ENCODE measurements around the gene MBNL1.
A peak's percentile ranks its signal among the peaks of the same experiment; 100 is the strongest.
"Not testable (repeated sequence)": the region's sequence is repeated elsewhere in the genome, so short reads cannot be mapped to it uniquely, and the experiment has no call there.

The MBNL1 gene

GRCh38 chr3:152365766-152366593, 97.3 kb downstream of the MBNL1 start:
- Mint-ChIP-seq H3K36me3 (peaks cover 79% of the 10 kb centered on the region), H3K27me3 (no peaks in the 10 kb centered on the region), H3K27ac (no peak overlapping the region), H3K9me3 (peaks cover 3% of the 10 kb centered on the region), H3K4me3 (no peak overlapping the region), H3K4me1 (peaks cover 63% of the 10 kb centered on the region)
- no peak for ATAC-seq

- Mint-ChIP-seq H3K36me3 (peaks cover 79% of the 10 kb centered on the region), H3K27ac (peak overlapping the region; percentile 55), H3K4me1 (peaks cover 69% of the 10 kb centered on the region)
- not testable (repeated sequence) for H3K4me3 Mint-ChIP-seq, H3K9me3 Mint-ChIP-seq, H3K27me3 Mint-ChIP-seq, ATAC-seq
These were observed 98.5 kb downstream of the MBNL1 start for GRCh38 chr3:152367192-152367591.

GRCh38 chr3:152372633-152373032, 103.9 kb downstream of the MBNL1 start:
- ATAC-seq, H3K9me3 Mint-ChIP-seq, H3K4me3 Mint-ChIP-seq, H3K27me3 Mint-ChIP-seq: not testable (repeated sequence)
- H3K4me1 Mint-ChIP-seq, result peaks cover 66% of the 10 kb centered on the region
- H3K36me3 Mint-ChIP-seq, result peaks cover 68% of the 10 kb centered on the region
- H3K27ac Mint-ChIP-seq, result peak overlapping the region; percentile 55

GRCh38 chr3:152373379-152373778, 104.7 kb downstream of the MBNL1 start:
- Mint-ChIP-seq H3K9me3 (peaks cover 8% of the 10 kb centered on the region), H3K27me3 (no peaks in the 10 kb centered on the region), H3K36me3 (peaks cover 60% of the 10 kb centered on the region), H3K4me1 (peaks cover 59% of the 10 kb centered on the region), H3K27ac (peak overlapping the region; percentile 55), H3K4me3 (no peak overlapping the region)
- no peak for ATAC-seq

GRCh38 chr3:152374262-152374990, 105.7 kb downstream of the MBNL1 start:
- ATAC-seq, result no peak
- peak overlapping the region; percentile 73 for H3K27ac Mint-ChIP-seq
- peaks cover 50% of the 10 kb centered on the region for H3K36me3 Mint-ChIP-seq
- H3K4me1 Mint-ChIP-seq, result peaks cover 51% of the 10 kb centered on the region
- H3K9me3 Mint-ChIP-seq, result peaks cover 8% of the 10 kb centered on the region
- no peaks in the 10 kb centered on the region for H3K27me3 Mint-ChIP-seq
- H3K4me3 Mint-ChIP-seq, result no peak overlapping the region

GRCh38 chr3:152375546-152375945, 106.8 kb downstream of the MBNL1 start:
- peak overlapping the region; percentile 73 for H3K27ac Mint-ChIP-seq
- no peak for ATAC-seq
- no peaks in the 10 kb centered on the region for H3K27me3 Mint-ChIP-seq
- H3K36me3 Mint-ChIP-seq, result peaks cover 44% of the 10 kb centered on the region
- H3K4me1 Mint-ChIP-seq, result peaks cover 50% of the 10 kb centered on the region
- H3K9me3 Mint-ChIP-seq, result peaks cover 8% of the 10 kb centered on the region
- H3K4me3 Mint-ChIP-seq, result no peak overlapping the region

GRCh38 chr3:152376351-152377183, 107.8 kb downstream of the MBNL1 start:
- Mint-ChIP-seq H3K4me1 (peaks cover 40% of the 10 kb centered on the region), H3K9me3 (peaks cover 8% of the 10 kb centered on the region), H3K27ac (peak overlapping the region; percentile 73), H3K4me3 (peak overlapping the region; percentile 18), H3K36me3 (peaks cover 33% of the 10 kb centered on the region), H3K27me3 (no peaks in the 10 kb centered on the region)
- ATAC-seq, result peak; percentile 95

GRCh38 chr3:152377184-152377570, 108.4 kb downstream of the MBNL1 start:
- Mint-ChIP-seq H3K9me3 (peaks cover 3% of the 10 kb centered on the region), H3K36me3 (peaks cover 27% of the 10 kb centered on the region), H3K4me3 (no peak overlapping the region), H3K4me1 (peaks cover 34% of the 10 kb centered on the region), H3K27ac (peak overlapping the region; percentile 73), H3K27me3 (no peaks in the 10 kb centered on the region)
- ATAC-seq, result peak; percentile 17

- no peaks in the 10 kb centered on the region for H3K27me3 Mint-ChIP-seq
- peak overlapping the region; percentile 62 for H3K27ac Mint-ChIP-seq
- peaks cover 34% of the 10 kb centered on the region for H3K4me1 Mint-ChIP-seq
- H3K9me3 Mint-ChIP-seq, result no peaks in the 10 kb centered on the region
- no peak for ATAC-seq
- no peak overlapping the region for H3K4me3 Mint-ChIP-seq
- H3K36me3 Mint-ChIP-seq, result peaks cover 20% of the 10 kb centered on the region
These were observed 110.8 kb downstream of the MBNL1 start for GRCh38 chr3:152379415-152380042.

- Mint-ChIP-seq H3K4me3 (no peak overlapping the region), H3K9me3 (no peaks in the 10 kb centered on the region), H3K36me3 (peaks cover 15% of the 10 kb centered on the region), H3K4me1 (peaks cover 34% of the 10 kb centered on the region), H3K27ac (peak overlapping the region; percentile 62), H3K27me3 (no peaks in the 10 kb centered on the region)
- ATAC-seq, result no peak
These were observed 111.3 kb downstream of the MBNL1 start for GRCh38 chr3:152380043-152380442.

GRCh38 chr3:152381881-152382295, 113.2 kb downstream of the MBNL1 start:
- peaks cover 34% of the 10 kb centered on the region for H3K4me1 Mint-ChIP-seq
- no peak for ATAC-seq
- peak overlapping the region; percentile 21 for H3K4me3 Mint-ChIP-seq
- H3K27ac Mint-ChIP-seq, result peak overlapping the region; percentile 71
- no peaks in the 10 kb centered on the region for H3K9me3 Mint-ChIP-seq
- no peaks in the 10 kb centered on the region for H3K27me3 Mint-ChIP-seq
- H3K36me3 Mint-ChIP-seq, result peaks cover 15% of the 10 kb centered on the region

- Mint-ChIP-seq H3K36me3 (peaks cover 15% of the 10 kb centered on the region), H3K27ac (peak overlapping the region; percentile 71), H3K4me1 (peaks cover 38% of the 10 kb centered on the region), H3K27me3 (no peaks in the 10 kb centered on the region), H3K9me3 (no peaks in the 10 kb centered on the region), H3K4me3 (peak overlapping the region; percentile 55)
- no peak for ATAC-seq
These were observed 113.8 kb downstream of the MBNL1 start for GRCh38 chr3:152382312-152383135.

- H3K4me1 Mint-ChIP-seq, result peaks cover 44% of the 10 kb centered on the region
- H3K4me3 Mint-ChIP-seq, result peak overlapping the region; percentile 43
- H3K27ac Mint-ChIP-seq, result peak overlapping the region; percentile 71
- H3K9me3 Mint-ChIP-seq, result no peaks in the 10 kb centered on the region
- ATAC-seq, result no peak
- H3K36me3 Mint-ChIP-seq, result peaks cover 15% of the 10 kb centered on the region
- H3K27me3 Mint-ChIP-seq, result no peaks in the 10 kb centered on the region
These were observed 114.4 kb downstream of the MBNL1 start for GRCh38 chr3:152383136-152383606.

GRCh38 chr3:152384412-152384811, 115.7 kb downstream of the MBNL1 start:
- peaks cover 52% of the 10 kb centered on the region for H3K4me1 Mint-ChIP-seq
- no peak for ATAC-seq
- H3K27ac Mint-ChIP-seq, result no peak overlapping the region
- no peaks in the 10 kb centered on the region for H3K9me3 Mint-ChIP-seq
- H3K27me3 Mint-ChIP-seq, result no peaks in the 10 kb centered on the region
- H3K4me3 Mint-ChIP-seq, result no peak overlapping the region
- peaks cover 19% of the 10 kb centered on the region for H3K36me3 Mint-ChIP-seq
